ENCODE measurements around the gene KIDINS220. TPM values are rescaled to one million over a fixed set of nuclear protein-coding genes. Genes with fewer than 3 reads are reported as not detected.

The KIDINS220 gene
- total and polyA plus RNA-seq, 2 of the 13 experiments (the other 11 are each of a cell fraction or from before 2014, with no cell fraction given) = 25.2 to 32.3 TPM

DNA sequence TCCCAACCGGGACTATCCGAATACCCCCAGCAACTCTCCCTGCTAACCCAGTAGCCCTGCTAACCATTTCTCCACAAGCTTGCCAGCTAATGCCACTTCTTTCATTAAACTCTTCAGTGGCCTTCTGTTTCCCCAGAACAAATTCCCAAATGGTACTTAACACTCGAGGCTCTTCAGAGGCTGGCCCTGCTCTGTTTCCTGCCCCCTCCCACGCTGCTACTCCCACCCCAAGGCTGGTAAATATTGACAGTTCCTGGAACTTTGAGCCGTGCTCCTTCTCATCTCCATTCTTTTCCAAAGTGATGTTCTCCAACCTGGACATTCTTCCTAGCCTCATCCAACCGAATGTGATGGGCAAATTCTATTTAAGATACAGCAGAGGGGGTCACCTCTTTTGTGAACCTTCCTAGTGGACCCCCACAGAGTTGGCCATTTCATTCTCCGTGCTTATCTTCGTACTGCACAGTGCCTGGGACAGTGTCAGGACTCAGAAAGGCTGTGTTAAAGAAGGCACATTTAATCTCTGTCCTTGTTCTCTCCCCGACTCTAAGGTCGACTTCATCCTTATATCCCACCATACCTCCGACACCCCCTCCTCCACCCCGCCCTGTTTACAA lies 3.2 kb upstream of the KIDINS220 start (continued):
- no peak for TF ChIP-seq NFE2L2 (IDR thresholded peaks at IDR 0.05; ENCODE audit: low read length)
- TF ChIP-seq, protein P1, sequence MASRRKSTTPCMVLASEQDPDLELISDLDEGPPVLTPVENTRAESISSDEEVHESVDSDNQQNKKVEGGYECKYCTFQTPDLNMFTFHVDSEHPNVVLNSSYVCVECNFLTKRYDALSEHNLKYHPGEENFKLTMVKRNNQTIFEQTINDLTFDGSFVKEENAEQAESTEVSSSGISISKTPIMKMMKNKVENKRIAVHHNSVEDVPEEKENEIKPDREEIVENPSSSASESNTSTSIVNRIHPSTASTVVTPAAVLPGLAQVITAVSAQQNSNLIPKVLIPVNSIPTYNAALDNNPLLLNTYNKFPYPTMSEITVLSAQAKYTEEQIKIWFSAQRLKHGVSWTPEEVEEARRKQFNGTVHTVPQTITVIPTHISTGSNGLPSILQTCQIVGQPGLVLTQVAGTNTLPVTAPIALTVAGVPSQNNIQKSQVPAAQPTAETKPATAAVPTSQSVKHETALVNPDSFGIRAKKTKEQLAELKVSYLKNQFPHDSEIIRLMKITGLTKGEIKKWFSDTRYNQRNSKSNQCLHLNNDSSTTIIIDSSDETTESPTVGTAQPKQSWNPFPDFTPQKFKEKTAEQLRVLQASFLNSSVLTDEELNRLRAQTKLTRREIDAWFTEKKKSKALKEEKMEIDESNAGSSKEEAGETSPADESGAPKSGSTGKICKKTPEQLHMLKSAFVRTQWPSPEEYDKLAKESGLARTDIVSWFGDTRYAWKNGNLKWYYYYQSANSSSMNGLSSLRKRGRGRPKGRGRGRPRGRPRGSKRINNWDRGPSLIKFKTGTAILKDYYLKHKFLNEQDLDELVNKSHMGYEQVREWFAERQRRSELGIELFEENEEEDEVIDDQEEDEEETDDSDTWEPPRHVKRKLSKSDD (CRISPR knock-in tag; IDR thresholded peaks at IDR 0.05; ENCODE audit: low read depth) = no peak
- TF ChIP-seq, protein P2, sequence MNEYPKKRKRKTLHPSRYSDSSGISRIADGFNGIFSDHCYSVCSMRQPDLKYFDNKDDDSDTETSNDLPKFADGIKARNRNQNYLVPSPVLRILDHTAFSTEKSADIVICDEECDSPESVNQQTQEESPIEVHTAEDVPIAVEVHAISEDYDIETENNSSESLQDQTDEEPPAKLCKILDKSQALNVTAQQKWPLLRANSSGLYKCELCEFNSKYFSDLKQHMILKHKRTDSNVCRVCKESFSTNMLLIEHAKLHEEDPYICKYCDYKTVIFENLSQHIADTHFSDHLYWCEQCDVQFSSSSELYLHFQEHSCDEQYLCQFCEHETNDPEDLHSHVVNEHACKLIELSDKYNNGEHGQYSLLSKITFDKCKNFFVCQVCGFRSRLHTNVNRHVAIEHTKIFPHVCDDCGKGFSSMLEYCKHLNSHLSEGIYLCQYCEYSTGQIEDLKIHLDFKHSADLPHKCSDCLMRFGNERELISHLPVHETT (CRISPR knock-in tag; conservative IDR thresholded peaks at IDR 0.05) = no peak
- peak; percentile 78 for TF ChIP-seq ERF (CRISPR knock-in tag; IDR thresholded peaks at IDR 0.05)
- TF ChIP-seq SNRNP70 (IDR thresholded peaks at IDR 0.05; ENCODE audit: low read depth, low read length) = no peak
- TF ChIP-seq SP4 (CRISPR knock-in tag; IDR thresholded peaks at IDR 0.05) = no peak
- no peak for TF ChIP-seq NRL (CRISPR knock-in tag; IDR thresholded peaks at IDR 0.05; ENCODE audit: borderline replicate concordance)
- TF ChIP-seq SMAD3 (CRISPR knock-in tag; IDR thresholded peaks at IDR 0.05) = peak; percentile 61; the same call in 1 of the 2 replicates
- no peak for TF ChIP-seq CCDC6 (CRISPR knock-in tag; IDR thresholded peaks at IDR 0.05)
- TF ChIP-seq, protein P3, sequence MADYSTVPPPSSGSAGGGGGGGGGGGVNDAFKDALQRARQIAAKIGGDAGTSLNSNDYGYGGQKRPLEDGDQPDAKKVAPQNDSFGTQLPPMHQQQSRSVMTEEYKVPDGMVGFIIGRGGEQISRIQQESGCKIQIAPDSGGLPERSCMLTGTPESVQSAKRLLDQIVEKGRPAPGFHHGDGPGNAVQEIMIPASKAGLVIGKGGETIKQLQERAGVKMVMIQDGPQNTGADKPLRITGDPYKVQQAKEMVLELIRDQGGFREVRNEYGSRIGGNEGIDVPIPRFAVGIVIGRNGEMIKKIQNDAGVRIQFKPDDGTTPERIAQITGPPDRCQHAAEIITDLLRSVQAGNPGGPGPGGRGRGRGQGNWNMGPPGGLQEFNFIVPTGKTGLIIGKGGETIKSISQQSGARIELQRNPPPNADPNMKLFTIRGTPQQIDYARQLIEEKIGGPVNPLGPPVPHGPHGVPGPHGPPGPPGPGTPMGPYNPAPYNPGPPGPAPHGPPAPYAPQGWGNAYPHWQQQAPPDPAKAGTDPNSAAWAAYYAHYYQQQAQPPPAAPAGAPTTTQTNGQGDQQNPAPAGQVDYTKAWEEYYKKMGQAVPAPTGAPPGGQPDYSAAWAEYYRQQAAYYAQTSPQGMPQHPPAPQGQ (CRISPR knock-in tag; IDR thresholded peaks at IDR 0.05; ENCODE audit: borderline replicate concordance) = no peak
- no peak for TF ChIP-seq ZNF3 (CRISPR knock-in tag; IDR thresholded peaks at IDR 0.05)
- no peak for TF ChIP-seq ATF7-NPFF (CRISPR knock-in tag; IDR thresholded peaks at IDR 0.05; ENCODE audit: low read depth)
- TF ChIP-seq PPARG (CRISPR knock-in tag; conservative IDR thresholded peaks at IDR 0.05) = peak; percentile 76
- TF ChIP-seq, protein P4, sequence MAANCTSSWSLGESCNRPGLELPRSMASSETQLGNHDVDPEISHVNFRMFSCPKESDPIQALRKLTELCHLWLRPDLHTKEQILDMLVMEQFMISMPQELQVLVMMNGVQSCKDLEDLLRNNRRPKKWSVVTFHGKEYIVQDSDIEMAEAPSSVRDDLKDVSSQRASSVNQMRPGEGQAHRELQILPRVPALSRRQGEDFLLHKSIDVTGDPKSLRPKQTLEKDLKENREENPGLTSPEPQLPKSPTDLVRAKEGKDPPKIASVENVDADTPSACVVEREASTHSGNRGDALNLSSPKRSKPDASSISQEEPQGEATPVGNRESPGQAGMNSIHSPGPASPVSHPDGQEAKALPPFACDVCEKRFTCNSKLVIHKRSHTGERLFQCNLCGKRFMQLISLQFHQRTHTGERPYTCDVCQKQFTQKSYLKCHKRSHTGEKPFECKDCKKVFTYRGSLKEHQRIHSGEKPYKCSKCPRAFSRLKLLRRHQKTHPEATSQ (CRISPR knock-in tag; IDR thresholded peaks at IDR 0.05; ENCODE audit: borderline replicate concordance) = peak; percentile 85; the same call in 1 of the 2 replicates
- TF ChIP-seq ZNF30 (CRISPR knock-in tag; IDR thresholded peaks at IDR 0.05) = no peak
- TF ChIP-seq NFYC (CRISPR knock-in tag; IDR thresholded peaks at IDR 0.05) = no peak
- TF ChIP-seq SNAI1 (CRISPR knock-in tag; IDR thresholded peaks at IDR 0.05; ENCODE audit: borderline replicate concordance) = no peak
- no peak for TF ChIP-seq ARHGAP35 (CRISPR knock-in tag; IDR thresholded peaks at IDR 0.05; ENCODE audit: borderline replicate concordance)

Measured in HepG2 (cell line).